ENCODE data around the gene LGR6.
A peak's percentile ranks its signal among the peaks of the same experiment; 100 is the strongest.
"Not testable (repeated sequence)": the region's sequence is repeated elsewhere in the genome, so short reads cannot be mapped to it uniquely, and the experiment has no call there.

The LGR6 gene

GRCh38 chr1:202249436-202249835, 55.8 kb downstream of the LGR6 start:
- DNase-seq: no peak
- in situ Hi-C loops (cut with MboI; ENCODE audit: low pct_unique_long_range_greater_than_20kb, low sequenced_read_pairs): no loop called here

DNA sequence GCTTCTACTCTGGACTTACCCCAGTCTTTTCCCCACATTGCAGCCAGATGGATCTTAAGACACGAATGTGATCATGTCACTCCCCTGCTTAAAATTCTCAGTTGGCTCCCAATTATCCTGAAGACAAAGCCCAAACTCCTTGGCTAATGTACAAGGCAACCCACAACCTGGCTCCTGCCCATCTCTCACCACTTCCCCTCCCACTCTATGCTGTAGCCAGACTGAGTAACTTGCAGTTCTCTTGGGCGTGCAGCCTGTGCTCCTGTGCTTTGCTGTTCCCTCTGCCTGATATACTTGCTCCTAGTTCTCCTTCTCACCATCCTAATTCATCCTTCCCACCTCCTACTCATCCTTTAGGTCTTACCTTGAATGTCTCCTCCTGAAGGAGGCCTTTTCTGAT, 56.2 kb downstream of the LGR6 start:
- in situ Hi-C loops (cut with MboI; ENCODE audit: low pct_unique_long_range_greater_than_20kb, low sequenced_read_pairs): no loop called here

GRCh38 chr1:202250982-202251381, 57.4 kb downstream of the LGR6 start:
- DNase-seq: no peak
- in situ Hi-C loops (cut with MboI; ENCODE audit: low pct_unique_long_range_greater_than_20kb, low sequenced_read_pairs): no loop called here

More for the DNA sequence above, 56.2 kb downstream of the LGR6 start:
- DNase-seq: no peak

DNA sequence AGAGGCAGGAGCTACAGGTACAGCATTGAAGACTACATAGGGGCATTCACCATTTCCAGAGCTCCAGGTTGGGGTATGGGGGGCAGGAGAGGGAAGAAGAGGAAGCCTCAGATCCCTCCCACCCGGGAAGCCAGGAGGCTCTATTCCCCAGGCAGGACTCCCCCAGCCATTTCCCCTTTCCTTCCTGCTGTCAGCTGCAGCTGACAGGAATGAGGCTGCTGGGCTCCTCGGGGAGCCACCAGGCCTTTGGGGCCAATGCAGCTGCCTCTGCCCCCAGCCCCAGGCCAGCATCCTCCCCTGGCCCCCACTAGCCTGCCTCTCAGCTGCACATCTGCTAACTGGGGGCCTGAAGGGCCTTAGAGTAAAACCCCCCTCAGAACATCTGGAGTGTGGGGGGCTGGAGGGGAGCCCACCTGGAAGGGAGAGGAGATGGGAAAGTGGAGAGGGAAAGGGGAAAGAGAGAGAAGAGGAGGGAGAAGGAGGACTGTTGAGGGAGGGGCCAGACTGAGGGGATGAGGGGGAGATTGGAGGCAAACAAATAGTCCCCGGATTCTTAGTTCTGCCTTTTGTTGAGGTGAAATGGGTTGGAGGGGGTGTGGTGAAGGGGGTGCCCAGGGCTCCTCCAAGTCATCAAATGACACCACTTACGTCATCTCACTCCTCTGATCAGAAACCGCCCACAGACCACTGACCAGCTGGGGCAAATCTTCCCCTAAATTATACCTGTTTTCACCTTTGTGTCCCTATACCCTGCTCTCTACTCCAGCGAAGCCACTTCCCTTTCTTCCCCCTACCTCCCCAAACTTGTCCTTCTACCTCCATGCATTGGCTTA, 58.0 kb downstream of the LGR6 start:
- in situ Hi-C loops (cut with MboI; ENCODE audit: low pct_unique_long_range_greater_than_20kb, low sequenced_read_pairs): no loop called here
- DNase-seq: no peak

GRCh38 chr1:202252271-202252670, 58.7 kb downstream of the LGR6 start:
- no peak for DNase-seq
- in situ Hi-C loops (cut with MboI; ENCODE audit: low pct_unique_long_range_greater_than_20kb, low sequenced_read_pairs): no loop called here

- DNase-seq: no peak
- in situ Hi-C loops (cut with MboI; ENCODE audit: low pct_unique_long_range_greater_than_20kb, low sequenced_read_pairs): no loop called here
Measured at GRCh38 chr1:202254454-202255252, 61.1 kb downstream of the LGR6 start.

DNA sequence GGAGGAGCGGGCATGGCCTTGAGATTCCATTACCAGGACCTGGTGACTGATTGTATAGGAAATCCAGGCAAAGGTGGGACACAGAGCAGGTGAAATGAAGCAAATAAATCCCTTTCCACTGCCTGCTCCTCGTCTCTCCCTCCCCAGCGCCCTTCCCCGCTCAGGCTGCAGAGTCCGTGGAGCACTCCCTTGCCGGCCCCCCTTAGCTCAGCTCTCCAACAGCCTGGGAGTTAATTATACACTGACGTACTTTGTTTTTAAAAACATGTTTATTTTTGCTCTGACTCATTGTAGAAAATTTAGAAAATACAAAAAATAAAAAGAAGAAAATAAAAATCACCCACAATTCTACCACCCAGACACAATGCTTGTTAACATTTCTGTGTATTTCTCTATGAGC, 61.7 kb downstream of the LGR6 start:
- in situ Hi-C loops (cut with MboI; ENCODE audit: low pct_unique_long_range_greater_than_20kb, low sequenced_read_pairs): no loop called here
- no peak for DNase-seq

DNA sequence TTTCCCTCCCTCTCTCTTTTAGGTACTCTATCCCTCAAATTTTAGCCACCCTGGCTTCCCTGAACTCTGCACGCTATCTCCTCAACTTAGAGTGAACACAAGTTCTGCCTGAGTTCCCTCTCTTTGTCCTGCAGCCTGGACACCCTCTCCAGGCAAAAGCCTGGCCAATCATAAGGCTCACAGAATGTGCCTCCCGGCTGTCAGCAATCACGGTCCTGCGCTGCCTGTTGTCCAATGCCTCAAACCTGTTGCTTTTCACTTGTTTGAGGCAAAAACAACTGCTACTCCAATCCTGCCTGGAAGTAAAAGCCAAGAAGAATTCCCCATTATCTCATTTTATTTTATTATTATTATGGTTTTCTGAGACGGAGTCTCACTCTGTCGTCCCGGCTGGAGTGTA, 66.1 kb downstream of the LGR6 start:
- DNase-seq: no peak
- in situ Hi-C loops (cut with MboI; ENCODE audit: low pct_unique_long_range_greater_than_20kb, low sequenced_read_pairs): no loop called here

DNA sequence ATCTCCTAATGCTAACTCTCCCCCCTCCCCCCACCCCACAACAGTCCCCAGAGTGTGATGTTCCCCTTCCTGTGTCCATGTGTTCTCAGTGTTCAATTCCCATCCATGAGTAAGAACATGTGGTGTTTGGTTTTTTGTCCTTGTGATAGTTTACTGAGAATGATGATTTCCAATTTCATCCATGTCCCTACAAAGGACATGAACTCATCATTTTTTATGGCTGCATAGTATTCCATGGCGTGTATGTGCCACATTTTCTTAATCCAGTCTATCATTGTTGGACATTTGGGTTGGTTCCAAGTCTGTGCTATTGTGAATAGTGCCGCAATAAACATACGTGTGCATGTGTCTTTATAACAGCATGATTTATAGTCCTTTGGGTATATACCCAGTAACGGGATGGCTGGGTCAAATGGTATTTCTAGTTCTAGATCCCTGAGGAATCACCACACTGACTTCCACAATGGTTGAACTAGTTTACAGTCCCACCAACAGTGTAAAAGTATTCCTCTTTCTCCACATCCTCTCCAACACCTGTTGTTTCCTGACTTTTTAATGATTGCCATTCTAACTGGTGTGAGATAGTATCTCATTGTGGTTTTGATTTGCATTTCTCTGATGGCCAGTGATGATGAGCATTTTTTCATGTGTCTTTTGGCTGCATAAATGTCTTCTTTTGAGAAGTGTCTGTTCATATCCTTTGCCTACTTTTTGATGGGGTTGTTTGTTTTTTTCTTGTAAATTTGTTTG, 67.8 kb downstream of the LGR6 start:
- DNase-seq; in situ Hi-C loops (cut with MboI; ENCODE audit: low pct_unique_long_range_greater_than_20kb, low sequenced_read_pairs): not testable (repeated sequence)

DNA sequence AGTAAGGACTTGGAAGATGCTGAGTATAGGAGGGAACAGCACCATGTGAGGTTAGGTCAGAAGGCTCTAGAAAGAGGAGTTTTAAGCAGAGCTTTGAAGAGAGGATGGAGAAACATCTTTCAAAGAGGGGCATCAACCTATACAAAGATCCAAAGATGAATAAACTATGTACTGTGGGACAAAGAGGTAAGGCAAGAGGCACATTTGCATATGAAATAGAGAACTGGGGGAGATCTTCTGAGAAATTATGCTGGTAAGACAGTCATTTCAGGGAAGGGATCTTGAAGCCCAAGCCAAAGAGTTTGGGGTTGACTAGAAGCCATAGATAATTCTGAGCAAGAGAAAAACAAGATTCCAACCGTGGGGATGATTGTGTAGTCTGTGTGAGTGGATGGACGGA, 70.0 kb downstream of the LGR6 start:
- DNase-seq: no peak
- in situ Hi-C loops (cut with MboI; ENCODE audit: low pct_unique_long_range_greater_than_20kb, low sequenced_read_pairs): no loop called here

- in situ Hi-C loops (cut with MboI; ENCODE audit: low pct_unique_long_range_greater_than_20kb, low sequenced_read_pairs): no loop called here
- no peak for DNase-seq
Measured at GRCh38 chr1:202264300-202264699, 70.7 kb downstream of the LGR6 start.

GRCh38 chr1:202264726-202265125, 71.1 kb downstream of the LGR6 start:
- DNase-seq: no peak
- in situ Hi-C loops (cut with MboI; ENCODE audit: low pct_unique_long_range_greater_than_20kb, low sequenced_read_pairs): no loop called here

DNA sequence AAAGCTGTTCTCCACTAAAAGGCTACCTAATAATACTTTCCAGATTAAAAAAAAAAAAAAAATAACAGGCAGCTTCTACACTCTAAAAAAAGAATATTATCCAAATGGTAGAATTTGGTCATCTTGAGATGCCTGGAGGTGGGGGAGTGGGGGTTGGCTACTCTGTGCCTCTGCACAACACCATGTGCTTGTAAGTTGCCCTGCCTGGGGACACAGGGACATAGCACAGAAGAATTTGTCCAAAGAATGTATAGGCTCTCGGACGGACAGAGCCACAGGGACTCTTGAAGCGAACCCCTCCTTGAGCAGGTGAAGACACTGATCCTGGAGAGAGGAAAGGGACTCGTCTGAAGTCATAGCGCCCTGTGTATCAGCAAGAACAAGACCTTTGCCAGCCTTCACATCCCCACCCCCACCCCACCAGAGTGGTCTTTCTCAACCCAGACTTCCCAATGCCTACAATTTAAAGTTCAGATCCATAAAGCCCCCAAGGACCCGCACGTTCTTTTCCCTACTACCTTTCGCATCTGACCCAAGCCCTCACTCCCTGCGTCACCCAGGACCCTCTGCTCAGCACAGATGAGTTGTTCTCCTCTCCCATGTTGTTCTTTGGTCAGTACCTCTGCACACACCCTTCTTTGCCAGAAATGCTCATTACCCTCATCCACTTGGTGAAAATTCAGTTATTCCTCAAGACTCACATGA, 72.6 kb downstream of the LGR6 start:
- in situ Hi-C loops (cut with MboI; ENCODE audit: low pct_unique_long_range_greater_than_20kb, low sequenced_read_pairs): no loop called here
- no peak for DNase-seq

DNA sequence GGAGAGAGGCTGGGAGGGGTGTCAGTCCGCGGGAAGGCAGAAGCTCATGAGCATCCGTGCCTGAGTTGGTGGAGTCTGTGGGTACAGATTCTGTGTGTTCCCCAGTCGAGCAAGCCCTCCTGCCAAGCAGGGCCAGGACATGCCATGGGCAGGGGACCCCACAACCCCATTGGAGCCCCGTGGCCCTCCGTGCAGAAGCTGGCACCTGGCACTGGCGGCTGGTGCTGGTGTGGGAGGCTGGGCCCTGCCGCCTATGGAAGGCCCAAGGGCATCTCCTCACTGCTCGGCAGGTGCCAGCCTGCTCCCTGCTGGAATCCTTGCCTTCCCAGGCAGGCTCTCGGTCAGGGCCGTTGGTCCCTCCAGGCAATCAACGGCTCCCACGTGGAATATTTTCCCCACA, 74.4 kb downstream of the LGR6 start:
- in situ Hi-C loops (cut with MboI; ENCODE audit: low pct_unique_long_range_greater_than_20kb, low sequenced_read_pairs): no loop called here
- no peak for DNase-seq

DNA sequence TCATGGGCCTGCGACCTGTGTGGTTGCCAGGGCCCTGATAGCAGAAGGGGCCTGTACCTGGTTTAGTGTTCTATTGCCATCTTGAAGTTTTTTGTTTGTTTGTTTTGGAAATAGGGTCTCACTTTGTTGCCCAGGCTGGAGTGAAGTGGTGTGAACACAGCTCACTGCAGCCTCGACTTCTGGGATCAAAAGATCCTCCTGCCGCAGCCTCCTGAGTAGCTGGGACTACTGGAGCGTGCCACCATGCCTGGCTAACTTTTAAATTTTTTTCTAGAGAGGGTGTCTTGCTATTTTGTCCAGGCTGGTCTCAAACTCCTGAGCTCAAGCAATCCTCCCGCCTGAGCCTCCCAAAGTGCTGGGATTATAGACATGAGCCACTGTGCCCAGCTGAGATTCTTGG, 75.2 kb downstream of the LGR6 start:
- DNase-seq: no peak

GRCh38 chr1:202270871-202271326, 77.3 kb downstream of the LGR6 start:
- in situ Hi-C loops (cut with MboI; ENCODE audit: low pct_unique_long_range_greater_than_20kb, low sequenced_read_pairs): no loop called here
- no peak for DNase-seq

More for the DNA sequence above, 75.2 kb downstream of the LGR6 start:
- in situ Hi-C loops (cut with MboI; ENCODE audit: low pct_unique_long_range_greater_than_20kb, low sequenced_read_pairs): no loop called here

DNA sequence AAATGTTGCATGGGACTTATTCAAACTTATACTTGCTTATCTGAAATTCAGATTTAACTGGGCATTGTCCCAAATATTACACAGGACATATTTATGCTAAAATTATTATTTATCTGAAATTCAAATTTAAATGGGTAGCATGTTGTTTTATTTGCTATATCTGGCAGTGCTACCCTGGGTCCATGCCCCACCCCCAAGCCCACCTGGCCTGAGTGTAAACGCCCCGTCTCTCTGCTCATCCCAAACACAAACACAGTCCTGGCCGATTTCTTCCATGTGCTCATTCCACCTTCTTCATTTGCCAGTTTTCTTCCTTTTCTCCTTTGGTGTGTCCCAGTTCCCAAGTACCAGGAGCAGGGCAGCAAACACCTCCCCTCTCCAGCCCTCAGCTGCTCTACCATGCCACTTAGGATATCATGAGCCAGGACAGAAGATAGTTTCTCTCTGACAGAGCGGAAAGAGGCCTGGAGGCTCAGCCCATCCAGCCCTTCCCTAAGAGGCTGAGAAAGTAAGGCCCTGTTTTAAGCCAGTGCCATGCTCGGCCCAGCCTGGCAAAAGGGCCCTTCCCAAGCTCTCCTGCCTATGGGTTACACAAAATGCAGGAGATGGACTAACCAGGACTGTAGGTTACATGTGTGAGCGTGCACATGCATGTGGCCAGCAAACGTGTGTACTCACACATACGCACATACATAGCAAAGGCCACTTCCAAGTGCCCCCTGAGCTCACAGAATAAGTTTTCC, 78.7 kb downstream of the LGR6 start:
- in situ Hi-C loops (cut with MboI; ENCODE audit: low pct_unique_long_range_greater_than_20kb, low sequenced_read_pairs): no loop called here
- no peak for DNase-seq

- DNase-seq: peak; percentile 27
Measured at GRCh38 chr1:202274611-202275010, 81.0 kb downstream of the LGR6 start.

More at GRCh38 chr1:202274611-202275010, 81.0 kb downstream of the LGR6 start:
- in situ Hi-C loops (cut with MboI; ENCODE audit: low pct_unique_long_range_greater_than_20kb, low sequenced_read_pairs): no loop called here

Measured in KBM-7 (cell line).